PC-3 (cell line): ENCODE data around the gene MREG.

Source experiments
- CTCF ChIP-seq: fragments of 300-600 bp; sonication (generic); conservative IDR thresholded peaks from 2 replicates; pipeline ENCODE4 v1.5.1; 2017; ENCODE audit warnings: antibody characterized with exemption, low read depth, mild to moderate bottlenecking, low read length
- EZH2 ChIP-seq: fragments of 300-600 bp; sonication (generic); IDR thresholded peaks from one replicate; pipeline ENCODE4 v1.6.1; 2017; ENCODE audit warnings: antibody characterized with exemption, mild to moderate bottlenecking, low read length; ENCODE audit not compliant: unreplicated experiment

- TF ChIP-seq CTCF = no peak
- TF ChIP-seq EZH2 = no peak
Observed at GRCh38 chr2:215967590-215968378, 45.6 kb downstream of the MREG start.
